DMS79 treated with DMSO at 0.1 percent for 48 hours (cell line): ENCODE results near the gene BIRC2.

Source experiments
- DNase-seq: peaks from one replicate; lab custom pipeline; 2025; lab: John Stamatoyannopoulos, UW

The BIRC2 gene

GRCh38 chr11:102402548-102402947 is 55.5 kb downstream of the BIRC2 start:
- DNase-seq, result no peak

DNA sequence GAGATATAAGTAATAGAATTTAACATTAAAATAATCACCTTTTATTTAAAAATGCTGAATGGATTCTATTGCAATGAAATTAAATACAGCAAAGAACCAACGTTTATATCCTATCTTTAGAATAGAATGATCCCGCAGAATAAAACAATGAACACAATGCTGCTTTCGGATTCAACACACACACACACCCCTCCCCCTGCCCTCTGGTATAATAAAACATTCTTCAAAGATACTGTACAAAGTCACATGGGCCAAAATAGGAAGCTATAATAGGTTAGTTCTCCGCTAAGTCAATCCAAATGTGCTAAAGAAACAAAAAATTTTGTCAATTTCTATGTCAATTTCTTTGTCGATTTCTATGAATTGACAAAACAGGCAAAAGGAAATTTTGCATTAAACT is 58.5 kb downstream of the BIRC2 start:
- no peak for DNase-seq

DNA sequence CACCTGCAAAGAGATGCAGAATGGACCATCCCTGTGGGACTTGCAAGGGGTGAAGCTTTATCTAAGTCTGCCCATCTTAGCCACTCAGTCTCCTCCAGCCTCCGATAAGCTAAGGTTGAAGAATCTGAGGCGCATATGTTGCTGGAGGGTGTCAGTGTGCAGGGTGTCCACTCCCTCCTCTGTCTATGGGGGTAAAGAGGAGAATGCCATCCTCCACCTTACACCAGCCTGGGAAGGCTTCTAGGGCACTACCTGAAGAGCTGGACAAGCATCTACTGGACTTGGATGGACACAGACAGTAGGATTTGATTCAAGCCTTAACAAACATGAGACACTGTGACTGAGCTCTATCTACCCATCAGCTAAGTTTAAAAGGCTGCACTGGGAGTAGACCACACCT is 59.1 kb downstream of the BIRC2 start:
- no peak for DNase-seq

GRCh38 chr11:102407901-102408300 is 60.9 kb downstream of the BIRC2 start:
- DNase-seq, result no peak

- no peak for DNase-seq
These were observed 61.3 kb downstream of the BIRC2 start for GRCh38 chr11:102408339-102408738.

- DNase-seq, result no peak
These were observed 63.4 kb downstream of the BIRC2 start for GRCh38 chr11:102410382-102410784.

DNA sequence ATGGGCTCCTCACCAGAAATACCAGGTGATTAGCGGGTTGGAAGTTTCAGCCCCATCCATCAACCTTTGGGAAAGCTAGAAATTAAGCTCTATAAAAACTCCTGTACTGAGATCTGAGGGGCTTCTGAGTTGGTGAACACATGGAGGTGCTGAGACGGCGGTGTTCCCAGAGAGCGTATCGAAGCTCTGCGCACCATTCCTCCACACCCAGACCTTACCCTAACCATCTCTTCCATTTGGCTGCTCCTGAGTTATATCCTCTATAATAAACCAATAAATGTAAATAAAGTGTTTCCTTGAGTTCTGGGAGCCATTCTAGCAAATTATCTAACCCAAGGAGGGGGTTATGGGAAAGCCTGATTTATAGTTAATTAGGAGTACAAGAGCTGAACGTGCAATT is 64.1 kb downstream of the BIRC2 start:
- no peak for DNase-seq

GRCh38 chr11:102413497-102413896 is 66.5 kb downstream of the BIRC2 start:
- DNase-seq, result no peak

- peak; percentile 19 for DNase-seq
These were observed 67.5 kb downstream of the BIRC2 start for GRCh38 chr11:102414559-102414958.

DNA sequence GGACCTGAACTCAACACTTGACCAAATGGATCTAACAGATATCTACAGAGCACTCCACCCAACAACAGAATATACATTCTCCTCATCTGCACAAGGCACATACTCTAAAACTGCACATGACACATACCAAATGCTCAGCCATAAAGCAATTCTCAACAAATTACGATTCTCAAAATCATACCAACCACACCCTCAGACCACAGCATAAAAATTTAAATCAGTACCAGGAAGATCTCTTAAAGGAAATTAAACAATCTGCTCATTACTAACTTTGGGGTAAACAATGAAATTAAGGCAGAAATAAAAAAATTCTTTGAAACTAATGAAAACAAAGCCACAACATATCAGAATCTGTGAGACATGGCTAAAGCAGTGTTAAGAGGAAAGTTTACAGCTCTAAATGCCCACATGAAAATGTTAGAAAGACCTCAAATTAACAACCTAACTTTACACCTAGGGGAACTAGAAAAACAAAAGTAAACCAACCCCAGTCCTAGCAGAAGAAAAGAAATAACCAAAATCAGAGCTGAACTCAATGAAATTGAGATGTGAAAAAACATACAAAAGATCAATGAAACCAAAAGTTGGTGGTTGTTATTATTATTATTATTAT is 68.4 kb downstream of the BIRC2 start:
- no peak for DNase-seq

- DNase-seq, result no peak
These were observed 70.0 kb downstream of the BIRC2 start for GRCh38 chr11:102416976-102417375.

- DNase-seq, result no peak
These were observed 72.2 kb downstream of the BIRC2 start for GRCh38 chr11:102419181-102419580.

DNA sequence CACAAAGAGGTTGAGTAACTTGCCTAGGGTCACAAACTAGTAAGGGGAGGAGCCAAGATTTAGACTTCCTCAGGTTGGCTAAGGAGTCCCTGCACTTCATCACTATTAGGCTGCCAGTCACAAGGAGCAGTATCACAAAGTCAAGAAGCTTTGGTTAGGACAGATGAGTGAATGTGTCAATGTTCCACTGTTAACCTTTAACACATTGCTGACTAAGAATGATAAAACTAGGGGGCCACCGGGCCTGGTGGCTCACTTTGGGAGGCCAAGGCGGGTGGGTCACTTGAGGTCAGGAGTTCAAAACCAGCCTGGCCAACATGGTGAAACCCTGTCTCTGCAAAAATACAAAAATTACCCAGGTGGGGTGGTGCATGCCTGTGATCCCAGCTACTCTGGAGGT is 73.5 kb downstream of the BIRC2 start:
- DNase-seq, result no peak

- no peak for DNase-seq
These were observed 74.2 kb downstream of the BIRC2 start for GRCh38 chr11:102421261-102421660.

GRCh38 chr11:102422817-102423712 is 76.1 kb downstream of the BIRC2 start:
- DNase-seq, result no peak

GRCh38 chr11:102423936-102424335 is 76.9 kb downstream of the BIRC2 start:
- DNase-seq, result no peak

DNA sequence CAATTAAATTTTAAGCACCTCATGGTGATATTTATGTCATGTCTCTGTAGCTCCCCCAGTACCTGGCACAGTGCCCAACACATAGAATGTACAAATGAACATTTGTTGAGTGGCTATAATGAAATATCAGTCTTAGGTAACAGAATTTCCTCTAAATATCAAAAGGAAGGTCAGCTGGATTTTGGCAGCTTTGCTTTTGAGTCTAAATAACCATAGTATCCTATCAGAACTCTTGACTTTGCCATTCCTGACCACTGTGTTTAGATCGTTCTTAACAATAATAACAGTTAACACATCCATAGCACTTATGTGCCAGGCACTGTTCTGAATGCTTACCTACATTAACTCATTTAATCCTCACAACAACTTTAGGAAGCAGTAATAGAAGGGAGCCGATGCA is 79.0 kb downstream of the BIRC2 start:
- no peak for DNase-seq

DNA sequence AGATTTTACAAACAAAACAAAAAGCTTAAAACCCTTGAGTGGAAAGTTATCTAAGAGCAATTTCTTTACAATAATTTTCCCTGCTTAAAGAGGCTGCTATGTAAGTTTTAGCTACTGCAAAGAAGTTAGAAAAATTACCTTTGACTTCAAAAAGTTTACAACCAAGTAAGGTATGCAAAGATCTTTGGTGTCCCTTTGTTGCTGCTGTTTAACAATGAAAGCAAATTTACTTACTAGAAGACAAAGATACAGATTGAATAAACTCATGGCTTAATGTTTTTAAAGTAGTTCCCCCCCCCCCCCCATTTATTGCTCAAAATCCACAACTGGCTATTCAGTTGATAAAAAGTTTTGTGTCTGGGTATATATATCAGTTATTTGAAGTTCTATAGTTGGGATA is 79.6 kb downstream of the BIRC2 start:
- DNase-seq, result no peak

- DNase-seq, result no peak
These were observed 80.1 kb downstream of the BIRC2 start for GRCh38 chr11:102427068-102427467.
